Stimulated activated CD4-positive, alpha-beta T cell treated with anti-CD3 and anti-CD28 coated beads, Interleukin-4, amount 100 ng/mL, for 1 hour (primary cell): ENCODE results near the gene B4GALNT1.
A peak's percentile ranks its signal among the peaks of the same experiment; 100 is the strongest.
"Not testable (repeated sequence)": the region's sequence is repeated elsewhere in the genome, so short reads cannot be mapped to it uniquely, and the experiment has no call there.

Source experiments
- DNase-seq: peaks from one replicate; pipeline ENCODE4 v3.0.0-alpha.2; 2020

The B4GALNT1 gene

GRCh38 chr12:57636731-57637130, 3.7 kb upstream of the B4GALNT1 start:
- not testable (repeated sequence) for DNase-seq

- DNase-seq: peak; percentile 32
Measured at GRCh38 chr12:57632073-57632957, 686 bp downstream of the B4GALNT1 start.

GRCh38 chr12:57631566-57632072, 1.4 kb downstream of the B4GALNT1 start:
- no peak for DNase-seq

- DNase-seq: no peak
Measured at GRCh38 chr12:57630891-57631433, 2.0 kb downstream of the B4GALNT1 start.

- DNase-seq: no peak
Measured at GRCh38 chr12:57629897-57630471, 3.0 kb downstream of the B4GALNT1 start.

GRCh38 chr12:57628280-57629191, 4.5 kb downstream of the B4GALNT1 start:
- DNase-seq: no peak

- peak; percentile 26 for DNase-seq
Measured at GRCh38 chr12:57627501-57628279, 5.3 kb downstream of the B4GALNT1 start.

- no peak for DNase-seq
Measured at GRCh38 chr12:57626921-57627445, 6.0 kb downstream of the B4GALNT1 start.

GRCh38 chr12:57626111-57626920, 6.7 kb downstream of the B4GALNT1 start:
- no peak for DNase-seq

- no peak for DNase-seq
Measured at GRCh38 chr12:57625261-57626032, 7.6 kb downstream of the B4GALNT1 start.

GRCh38 chr12:57624441-57625220, 8.4 kb downstream of the B4GALNT1 start:
- no peak for DNase-seq

- no peak for DNase-seq
Measured at GRCh38 chr12:57623811-57624390, 9.1 kb downstream of the B4GALNT1 start.

- no peak for DNase-seq
Measured at GRCh38 chr12:57623385-57623784, 9.6 kb downstream of the B4GALNT1 start.

GRCh38 chr12:57622293-57623245, 10.4 kb downstream of the B4GALNT1 start:
- no peak for DNase-seq

- peak; percentile 68 for DNase-seq
Measured at GRCh38 chr12:57621497-57622292, 11.3 kb downstream of the B4GALNT1 start.

GRCh38 chr12:57620936-57621496, 12.0 kb downstream of the B4GALNT1 start:
- DNase-seq: peak; percentile 27
